Stimulated activated CD4-positive, alpha-beta T cell treated with anti-CD3 and anti-CD28 coated beads, TNF-alpha, amount 100 ng/mL, for 1 hour (primary cell): Measurements from ENCODE around the gene TGM4.

Source experiments
- DNase-seq, 3 donors: peaks; one replicate each; pipeline ENCODE4 v3.0.0-alpha.2; 2020; ENCODE audit warnings: low read depth in 3 of 3, low spot score in 1 of 3

The TGM4 gene

GRCh38 chr3:44877333-44877732 lies 2.9 kb downstream of the TGM4 start:
- DNase-seq = no peak

GRCh38 chr3:44880284-44880683 lies 5.9 kb downstream of the TGM4 start:
- DNase-seq = no peak

- DNase-seq = no peak
Observed at GRCh38 chr3:44883213-44883955, 9.0 kb downstream of the TGM4 start.

- DNase-seq = no peak
Observed at GRCh38 chr3:44883999-44884431, 9.6 kb downstream of the TGM4 start.

- no peak for DNase-seq
Observed at GRCh38 chr3:44885618-44886017, 11.2 kb downstream of the TGM4 start.

GRCh38 chr3:44886561-44886960 lies 12.2 kb downstream of the TGM4 start:
- DNase-seq = no peak

- no peak for DNase-seq
Observed at GRCh38 chr3:44887101-44887500, 12.7 kb downstream of the TGM4 start.

GRCh38 chr3:44890258-44890657 lies 15.8 kb downstream of the TGM4 start:
- no peak for DNase-seq

GRCh38 chr3:44890852-44891251 lies 16.4 kb downstream of the TGM4 start:
- DNase-seq = no peak

GRCh38 chr3:44892689-44893088 lies 18.3 kb downstream of the TGM4 start:
- DNase-seq = no peak

- DNase-seq = no peak
Observed at GRCh38 chr3:44893097-44893496, 18.7 kb downstream of the TGM4 start.

- DNase-seq = no peak
Observed at GRCh38 chr3:44894485-44894884, 20.1 kb downstream of the TGM4 start.

- DNase-seq = no peak
Observed at GRCh38 chr3:44896440-44896839, 22.0 kb downstream of the TGM4 start.

- no peak for DNase-seq
Observed at GRCh38 chr3:44899683-44900367, 25.4 kb downstream of the TGM4 start.

- no peak for DNase-seq
Observed at GRCh38 chr3:44902628-44903027, 28.2 kb downstream of the TGM4 start.

GRCh38 chr3:44903314-44903713 lies 28.9 kb downstream of the TGM4 start:
- no peak for DNase-seq

GRCh38 chr3:44903751-44904150 lies 29.3 kb downstream of the TGM4 start:
- DNase-seq = no peak

GRCh38 chr3:44905446-44906157 lies 31.2 kb downstream of the TGM4 start:
- no peak for DNase-seq

- no peak for DNase-seq
Observed at GRCh38 chr3:44906997-44907396, 32.6 kb downstream of the TGM4 start.

GRCh38 chr3:44907612-44908011 lies 33.2 kb downstream of the TGM4 start:
- no peak for DNase-seq

- no peak for DNase-seq
Observed at GRCh38 chr3:44909063-44909462, 34.7 kb downstream of the TGM4 start.

- no peak for DNase-seq
Observed at GRCh38 chr3:44910693-44911092, 36.3 kb downstream of the TGM4 start.
